GM12891 (cell line): ENCODE measurements around the gene OR4D9.
"Not testable (repeated sequence)": the region's sequence is repeated elsewhere in the genome, so short reads cannot be mapped to it uniquely, and the experiment has no call there.

ENCODE experiments used
- DNase-seq: peaks from one replicate; pipeline ENCODE4 v3.0.0; 2011; ENCODE audit warnings: low spot score; ENCODE audit not compliant: insufficient read length
- FAIRE-seq: peaks from 2 replicates; lab custom pipeline; 2011; peaks lifted over from hg19 to GRCh38; lab: Jason Lieb, UNC
- PAX5 ChIP-seq: IDR thresholded peaks from 2 replicates; pipeline ENCODE4 v1.6.1; 2011; ENCODE audit warnings: low read length, moderate library complexity, mild to moderate bottlenecking; ENCODE audit not compliant: insufficient read depth, severe bottlenecking
- POLR2A ChIP-seq: IDR thresholded peaks from 2 replicates; pipeline ENCODE4 v1.6.1; 2011; ENCODE audit warnings: low read depth, low read length, control low read depth
- POLR2AphosphoS5 ChIP-seq: IDR thresholded peaks from 2 replicates; pipeline ENCODE4 v1.6.1; 2011; ENCODE audit warnings: low read depth, low read length, control low read depth
- POU2F2 ChIP-seq: IDR thresholded peaks from 2 replicates; pipeline ENCODE4 v1.6.1; 2011; ENCODE audit warnings: low read depth, mild to moderate bottlenecking, control low read depth, low read length, moderate library complexity
- SPI1 ChIP-seq: IDR thresholded peaks from 2 replicates; pipeline ENCODE4 v1.6.1; 2011; ENCODE audit warnings: low read depth, low read length, control low read depth
- TAF1 ChIP-seq: IDR thresholded peaks from 2 replicates; pipeline ENCODE4 v1.6.1; 2011; ENCODE audit warnings: low read depth, low read length, control low read depth

Gene OR4D9

DNA sequence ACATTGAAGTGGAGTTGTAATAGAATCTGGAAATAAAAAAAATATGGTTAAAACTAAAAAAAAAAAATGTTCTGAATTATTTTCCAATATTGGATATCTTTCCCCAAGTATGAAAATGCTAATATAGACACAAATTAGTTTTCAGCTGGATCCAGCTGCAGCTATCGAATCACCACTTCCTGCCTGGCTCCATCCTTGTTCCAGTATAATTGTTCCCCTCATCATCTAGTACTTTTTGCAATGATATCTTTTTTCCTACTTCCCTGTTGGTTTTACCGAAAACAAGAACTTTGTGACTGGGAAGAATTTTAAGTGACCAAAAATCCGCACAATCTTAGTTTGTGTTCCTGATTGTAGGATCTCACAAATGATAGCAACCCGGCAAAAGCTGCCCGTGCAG is 9.4 kb downstream of the OR4D9 start:
- no peak for FAIRE-seq

DNA sequence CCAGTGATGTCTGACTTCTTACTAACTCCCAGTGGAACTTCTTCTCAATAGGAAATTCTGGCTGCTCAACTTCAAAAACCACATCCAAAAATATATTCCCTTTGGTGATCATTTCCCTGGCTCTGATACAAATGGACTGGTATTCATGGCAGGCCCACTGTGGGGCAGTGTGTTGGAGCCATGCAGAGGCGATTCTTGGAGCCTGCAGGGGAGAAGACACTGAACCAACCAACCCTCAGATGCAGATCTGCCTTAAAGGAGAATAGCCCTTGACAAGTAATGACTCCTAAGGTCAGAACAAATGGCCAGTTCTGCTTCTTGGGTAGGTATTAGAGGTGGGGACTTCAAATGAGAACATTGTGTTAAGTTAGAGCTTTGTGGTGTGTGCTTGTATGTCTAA is 12.2 kb downstream of the OR4D9 start:
- TF ChIP-seq POLR2AphosphoS5 = no peak
- no peak for TF ChIP-seq POLR2A
- TF ChIP-seq POU2F2 = no peak
- TF ChIP-seq SPI1 = no peak
- no peak for TF ChIP-seq TAF1
- TF ChIP-seq PAX5 = no peak
- no peak for DNase-seq
- FAIRE-seq = no peak

More for the DNA sequence above, 9.4 kb downstream of the OR4D9 start:
- TF ChIP-seq TAF1 (no peak), POLR2AphosphoS5 (no peak), POU2F2 (no peak), POLR2A (no peak), SPI1 (no peak), PAX5 (no peak)
- DNase-seq = no peak

DNA sequence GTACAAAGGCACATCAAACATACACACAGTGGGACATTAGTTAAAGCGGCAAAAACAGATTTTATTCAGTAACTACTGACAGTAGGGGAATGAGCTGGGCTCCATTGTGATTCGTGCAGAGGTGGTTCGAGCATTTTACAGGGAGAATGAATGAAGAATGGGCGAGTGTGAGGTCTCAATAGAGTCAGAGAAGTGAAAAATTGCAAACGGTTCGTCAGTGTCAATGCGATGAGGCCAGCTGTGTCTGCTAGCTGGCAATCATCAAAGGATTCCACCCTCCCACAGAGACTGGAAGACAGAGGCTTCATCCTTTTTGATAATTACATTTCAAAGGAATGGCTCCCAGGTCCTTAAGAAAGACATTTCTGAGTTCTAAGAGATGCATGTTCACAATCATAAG is 17.4 kb downstream of the OR4D9 start:
- FAIRE-seq (no peak), DNase-seq (no peak)
- TF ChIP-seq POU2F2 (no peak), POLR2AphosphoS5 (no peak), TAF1 (no peak), POLR2A (no peak), SPI1 (no peak), PAX5 (no peak)

DNA sequence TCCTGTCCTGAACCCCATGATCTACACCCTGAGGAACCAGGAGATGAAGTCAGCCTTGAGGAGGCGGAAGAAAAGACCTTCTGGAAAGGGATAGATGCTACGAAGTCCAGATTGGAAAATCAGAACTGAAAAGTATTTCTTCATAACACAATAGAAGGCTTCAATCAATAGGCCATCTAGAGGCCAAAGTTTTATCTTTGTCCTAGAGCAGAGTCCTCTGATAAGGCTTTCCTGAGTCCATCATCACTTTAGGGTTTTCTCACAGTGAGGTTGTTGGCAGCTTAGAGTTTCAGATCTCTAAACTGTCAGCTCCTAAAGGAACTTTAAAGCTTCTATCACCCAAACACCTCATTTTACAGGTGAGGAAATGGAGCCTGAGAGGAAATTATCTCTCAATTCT is 21.3 kb downstream of the OR4D9 start:
- TF ChIP-seq POU2F2 = no peak
- FAIRE-seq = no peak

DNA sequence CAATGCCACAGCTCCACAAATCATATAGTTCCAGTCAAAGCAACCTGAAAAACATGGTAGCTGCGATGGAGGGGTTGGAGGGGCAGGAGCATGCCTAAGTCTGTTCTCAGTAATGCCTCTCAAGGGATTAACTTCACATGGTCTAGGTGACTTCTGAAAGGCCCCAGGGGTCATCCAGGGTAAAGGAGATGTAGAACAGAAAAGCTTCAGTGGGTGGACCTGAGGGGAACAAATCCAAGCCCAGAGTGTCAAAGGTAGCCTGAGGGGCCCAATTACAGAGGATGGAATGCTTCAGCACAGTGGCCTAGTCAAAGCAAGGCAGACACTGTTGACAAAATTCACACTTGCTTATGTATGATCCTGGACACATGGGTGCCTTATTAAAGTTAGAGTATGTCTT is 23.3 kb downstream of the OR4D9 start:
- DNase-seq (no peak), FAIRE-seq (no peak)
- TF ChIP-seq POLR2AphosphoS5 (no peak), SPI1 (no peak), POLR2A (no peak), TAF1 (no peak), PAX5 (no peak), POU2F2 (no peak)

More for the DNA sequence above, 21.3 kb downstream of the OR4D9 start:
- no peak for DNase-seq

DNA sequence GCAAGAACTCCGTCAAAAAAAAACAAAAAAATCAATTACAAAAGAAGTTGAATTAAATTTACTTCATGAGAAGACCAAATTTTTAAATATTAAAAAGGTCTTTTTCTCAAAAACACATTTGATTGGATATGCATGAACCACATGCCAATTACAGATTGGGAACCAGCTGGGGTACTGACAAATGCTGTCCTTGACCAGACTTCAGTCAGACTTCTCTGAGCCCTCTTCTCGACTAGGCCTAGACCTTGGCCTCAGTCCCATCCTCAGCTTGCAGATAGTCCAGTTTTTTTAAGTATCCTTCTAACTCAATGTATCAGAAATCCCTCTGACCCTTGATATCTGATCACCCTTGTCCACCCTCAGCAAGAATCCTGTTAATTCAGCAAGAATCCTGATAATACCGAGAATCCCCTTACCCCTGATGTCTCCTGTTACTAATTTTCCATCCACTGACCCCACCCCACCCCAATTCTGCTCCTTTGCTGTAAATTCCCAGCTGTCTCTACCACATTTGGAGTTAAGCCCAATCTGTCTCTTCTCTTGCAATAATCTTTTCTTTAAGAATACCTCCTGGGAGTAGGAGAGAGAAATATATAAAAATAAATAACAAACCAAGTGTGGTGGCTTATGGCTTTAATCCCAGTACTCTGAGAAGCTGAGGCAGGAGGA is 30.9 kb downstream of the OR4D9 start:
- FAIRE-seq = no peak
- DNase-seq = no peak
- TF ChIP-seq PAX5 (no peak), SPI1 (no peak), POLR2AphosphoS5 (no peak), POU2F2 (no peak), POLR2A (no peak), TAF1 (no peak)

DNA sequence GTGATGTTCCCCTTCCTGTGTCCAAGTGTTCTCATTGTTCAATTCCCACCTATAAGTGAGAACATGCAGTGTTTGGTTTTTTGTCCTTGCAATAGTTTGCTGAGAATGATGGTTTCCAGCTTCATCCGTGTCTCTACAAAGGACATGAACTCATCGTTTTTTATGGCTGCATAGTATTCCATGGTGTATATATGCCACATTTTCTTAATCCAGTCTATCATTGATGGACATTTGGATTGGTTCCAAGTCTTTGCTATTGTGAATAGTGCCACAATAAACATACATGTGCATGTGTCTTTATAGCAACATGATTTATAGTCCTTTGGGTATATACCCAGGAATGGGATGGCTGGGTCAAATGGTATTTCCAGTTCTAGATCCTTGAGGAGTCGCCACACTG is 32.4 kb downstream of the OR4D9 start:
- not testable (repeated sequence) for FAIRE-seq, DNase-seq

DNA sequence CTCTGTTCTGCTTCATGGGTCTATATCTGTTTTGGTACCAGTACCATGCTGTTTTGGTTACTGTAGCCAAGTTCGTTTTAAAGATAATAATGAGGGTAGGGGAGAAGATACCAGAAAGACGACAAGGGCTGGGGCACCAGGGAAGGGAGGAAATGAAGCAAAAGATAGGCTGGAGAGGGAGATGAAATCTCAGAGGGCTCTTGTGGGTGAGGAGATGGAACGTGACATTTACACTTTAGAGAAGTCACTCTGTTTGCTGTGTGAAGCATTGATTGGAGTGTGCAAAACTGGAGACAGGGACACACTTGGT is 33.5 kb downstream of the OR4D9 start:
- FAIRE-seq = no peak
- no peak for DNase-seq
- TF ChIP-seq PAX5 = no peak
- no peak for TF ChIP-seq POLR2AphosphoS5
- no peak for TF ChIP-seq TAF1
- TF ChIP-seq POU2F2 = no peak
- no peak for TF ChIP-seq POLR2A
- no peak for TF ChIP-seq SPI1

DNA sequence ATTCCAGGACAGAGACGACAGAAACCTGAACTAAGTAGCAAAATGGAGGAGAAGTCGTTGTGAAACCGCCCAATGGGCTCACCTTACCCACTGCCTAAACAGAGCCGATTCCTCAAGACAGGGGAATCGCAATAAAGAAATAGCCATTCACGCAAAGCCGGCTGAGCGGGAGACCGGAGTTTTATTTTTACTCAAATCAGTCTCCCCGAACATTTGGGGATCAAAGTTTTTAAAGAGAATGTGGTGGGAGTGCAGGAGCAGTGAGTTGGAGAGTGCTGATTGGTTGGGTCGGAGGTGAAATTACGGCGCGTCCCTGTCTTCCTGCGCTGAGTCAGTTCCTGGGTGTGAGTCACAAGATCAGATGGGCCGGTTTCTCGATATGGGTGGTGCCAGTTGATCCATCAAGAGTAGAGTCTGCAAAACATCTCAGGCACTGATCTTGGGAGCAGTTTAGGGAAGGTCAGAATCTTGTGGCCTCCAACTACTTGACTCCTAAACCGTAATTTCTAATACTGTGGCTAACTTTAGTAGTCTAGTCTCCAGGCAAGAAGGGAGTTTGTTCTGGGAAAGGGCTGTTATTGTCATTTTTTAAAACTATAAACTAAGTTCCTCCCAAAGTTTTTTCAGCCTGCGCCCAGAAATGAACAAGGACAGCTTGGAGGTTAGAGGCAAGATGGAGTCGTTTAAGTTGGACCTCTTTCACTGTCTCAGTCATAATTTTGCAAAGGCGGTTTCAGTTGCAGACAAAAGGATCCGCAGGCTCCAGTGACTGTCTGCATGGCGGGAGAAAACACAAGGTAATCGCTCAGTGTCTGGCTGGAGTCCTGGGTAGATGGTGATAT is 34.1 kb downstream of the OR4D9 start:
- FAIRE-seq (no peak), DNase-seq (no peak)
- TF ChIP-seq SPI1 (no peak), PAX5 (no peak), POLR2AphosphoS5 (no peak), POU2F2 (no peak), TAF1 (no peak), POLR2A (no peak)

DNA sequence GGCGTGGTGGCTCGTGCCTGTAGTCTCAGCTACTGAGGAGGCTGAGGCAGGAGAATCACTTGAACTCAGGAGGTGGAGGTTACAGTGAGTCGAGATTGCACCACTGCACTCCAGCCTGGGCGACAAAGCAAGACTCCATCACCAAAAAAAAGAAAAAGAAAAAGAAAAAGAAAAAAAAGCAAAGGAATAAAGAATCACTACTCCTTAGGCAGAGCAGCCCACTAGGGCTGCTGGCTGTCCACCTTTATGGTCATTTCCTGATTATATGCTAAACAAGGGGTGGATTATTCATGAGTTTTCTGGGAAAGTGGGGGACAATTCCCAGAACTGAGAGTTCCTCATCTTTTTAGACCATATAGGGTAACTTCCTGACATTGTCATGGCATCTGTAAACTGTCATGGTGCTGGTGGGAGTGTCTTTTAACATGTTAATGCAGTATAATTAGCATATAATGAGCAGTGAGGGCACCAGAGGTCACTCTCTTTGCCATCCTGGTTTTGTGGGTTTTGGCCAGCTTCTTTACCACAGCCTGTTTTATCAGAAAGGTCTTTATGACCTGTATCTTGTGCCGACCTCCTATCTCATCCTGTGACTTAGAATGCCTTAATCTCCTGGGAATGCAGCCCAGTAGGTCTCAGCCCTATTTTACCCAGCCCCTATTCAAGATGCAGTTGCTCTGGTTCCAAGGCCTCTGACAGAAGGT is 36.4 kb downstream of the OR4D9 start:
- DNase-seq, FAIRE-seq: not testable (repeated sequence)

DNA sequence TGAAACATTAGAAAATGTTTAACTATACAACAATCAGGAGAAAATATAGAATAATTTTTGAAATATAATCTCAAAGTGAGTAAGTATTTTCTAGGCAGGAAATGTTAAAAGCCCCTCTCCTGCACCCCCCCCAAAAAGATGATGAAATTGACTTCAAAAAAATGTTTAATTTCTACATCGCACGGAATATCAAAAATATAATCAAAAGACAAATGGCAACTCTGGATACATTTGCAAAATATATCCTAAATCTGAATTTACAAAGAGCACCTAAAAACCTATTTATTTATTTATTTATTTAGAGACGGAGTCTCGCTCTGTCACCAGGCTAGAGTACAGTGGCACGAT is 36.9 kb downstream of the OR4D9 start:
- FAIRE-seq (no peak), DNase-seq (no peak)
- TF ChIP-seq PAX5 (no peak), POLR2AphosphoS5 (no peak), POU2F2 (no peak), TAF1 (no peak), POLR2A (no peak), SPI1 (no peak)
